Right hindlimb (tissue), 1 donor: ENCODE data around the gene STAC3.

Source experiments
- DNase-seq: peaks from one replicate; pipeline ENCODE4 v3.0.0-alpha.2; 2018

The STAC3 gene

GRCh38 chr12:57210461-57210860, 40.5 kb downstream of the STAC3 start:
- DNase-seq, result no peak

GRCh38 chr12:57209916-57210315, 41.1 kb downstream of the STAC3 start:
- no peak for DNase-seq

- no peak for DNase-seq
Observed at GRCh38 chr12:57208631-57209282, 42.2 kb downstream of the STAC3 start.

GRCh38 chr12:57207731-57208630, 43.0 kb downstream of the STAC3 start:
- DNase-seq, result no peak

- no peak for DNase-seq
Observed at GRCh38 chr12:57205931-57206330, 45.1 kb downstream of the STAC3 start.

GRCh38 chr12:57205186-57205585, 45.8 kb downstream of the STAC3 start:
- DNase-seq, result no peak

- DNase-seq, result no peak
Observed at GRCh38 chr12:57204454-57204853, 46.5 kb downstream of the STAC3 start.

- no peak for DNase-seq
Observed at GRCh38 chr12:57203791-57204190, 47.2 kb downstream of the STAC3 start.

- DNase-seq, result no peak
Observed at GRCh38 chr12:57203201-57203600, 47.8 kb downstream of the STAC3 start.

- DNase-seq, result no peak
Observed at GRCh38 chr12:57202321-57202720, 48.7 kb downstream of the STAC3 start.

GRCh38 chr12:57201631-57202030, 49.4 kb downstream of the STAC3 start:
- DNase-seq, result no peak

- DNase-seq, result no peak
Observed at GRCh38 chr12:57201219-57201618, 49.8 kb downstream of the STAC3 start.

- DNase-seq, result no peak
Observed at GRCh38 chr12:57200497-57200896, 50.5 kb downstream of the STAC3 start.

- no peak for DNase-seq
Observed at GRCh38 chr12:57199191-57199590, 51.8 kb downstream of the STAC3 start.

- DNase-seq, result no peak
Observed at GRCh38 chr12:57198329-57198728, 52.7 kb downstream of the STAC3 start.

GRCh38 chr12:57196956-57197355, 54.0 kb downstream of the STAC3 start:
- no peak for DNase-seq

- no peak for DNase-seq
Observed at GRCh38 chr12:57196439-57196838, 54.5 kb downstream of the STAC3 start.

GRCh38 chr12:57195611-57196371, 55.2 kb downstream of the STAC3 start:
- DNase-seq, result no peak

- no peak for DNase-seq
Observed at GRCh38 chr12:57195186-57195585, 55.8 kb downstream of the STAC3 start.

- no peak for DNase-seq
Observed at GRCh38 chr12:57194253-57194652, 56.7 kb downstream of the STAC3 start.

- DNase-seq, result no peak
Observed at GRCh38 chr12:57193706-57194245, 57.2 kb downstream of the STAC3 start.
